Transverse colon (tissue), 4 donors: ENCODE measurements around the gene PCDHGA2.

Source experiments
- CTCF ChIP-seq, 5 experiments: fragments of 200-600 bp in 3 of 5; fragments of 450-650 bp in 2 of 5; sonication (generic) in 3 of 5; IDR thresholded peaks; 1 replicate in 2 of 5; 2 replicates in 3 of 5; pipeline ENCODE4 v1.5.1; 2016 to 2017; ENCODE audit warnings: antibody characterized with exemption in 5 of 5, inconsistent platforms in 3 of 5, mild to moderate bottlenecking in 2 of 5, moderate library complexity in 1 of 5
- EP300 ChIP-seq: sonication (generic); formaldehyde crosslinking; IDR thresholded peaks from one replicate; pipeline ENCODE4 v1.6.1; 2017; ENCODE audit warnings: antibody characterized with exemption, low read depth
- POLR2A ChIP-seq: fragments of 450-650 bp; IDR thresholded peaks from one replicate; pipeline ENCODE4 v1.6.1; 2016; ENCODE audit warnings: antibody characterized with exemption, mild to moderate bottlenecking, moderate library complexity
- POLR2AphosphoS5 ChIP-seq, 3 donors: sonication (generic); formaldehyde crosslinking; IDR thresholded peaks; one replicate each; pipeline ENCODE4 v1.6.1; 2016; ENCODE audit warnings: antibody characterized with exemption in 3 of 3

GRCh38 chr5:141355641-141356040, 17.1 kb downstream of the PCDHGA2 start:
- no peak for TF ChIP-seq CTCF (IDR thresholded peaks at IDR 0.05)
- no peak for TF ChIP-seq EP300
- no peak for TF ChIP-seq POLR2A
- no peak for TF ChIP-seq POLR2AphosphoS5 (IDR thresholded peaks at IDR 0.05)
